Measurements from ENCODE around the gene MYH11.

DNA sequence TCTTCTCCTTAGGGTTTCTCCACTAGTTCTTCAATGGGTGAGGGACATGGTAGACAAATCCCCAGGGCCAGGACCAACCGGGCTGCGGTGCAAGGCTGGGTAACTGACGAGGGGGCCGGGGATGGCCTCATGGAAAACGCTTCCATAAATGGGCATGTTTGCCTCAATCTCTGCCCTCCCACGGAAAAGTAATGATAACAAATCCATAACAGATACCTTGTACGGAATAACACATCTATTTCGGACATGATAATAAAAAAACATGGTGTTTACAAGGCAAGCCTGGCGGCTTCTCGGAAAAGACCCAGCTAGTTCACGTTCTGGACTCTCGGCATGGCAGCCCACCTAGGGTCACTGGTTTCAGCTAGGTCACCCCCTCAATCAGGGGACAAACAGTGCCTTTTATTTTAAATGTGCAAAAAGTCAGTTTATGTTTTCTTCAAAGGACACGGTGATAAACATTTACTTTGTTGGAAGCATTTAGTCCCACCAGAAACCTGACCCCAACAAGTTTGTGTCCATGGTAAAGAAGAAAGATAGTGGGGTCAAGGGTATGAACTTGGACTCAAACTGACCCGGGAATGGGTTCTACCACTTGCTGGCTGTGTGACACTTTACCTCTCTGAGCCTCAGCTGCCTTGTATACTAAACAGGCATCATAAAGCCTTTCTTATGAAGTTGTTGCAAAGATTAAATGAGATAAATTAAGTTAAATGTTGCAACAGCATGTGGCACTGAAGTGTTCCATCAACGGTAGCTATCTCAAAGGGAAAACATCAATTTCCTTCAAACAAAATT is 1.7 kb downstream of the MYH11 start:
- TF ChIP-seq, protein P1, sequence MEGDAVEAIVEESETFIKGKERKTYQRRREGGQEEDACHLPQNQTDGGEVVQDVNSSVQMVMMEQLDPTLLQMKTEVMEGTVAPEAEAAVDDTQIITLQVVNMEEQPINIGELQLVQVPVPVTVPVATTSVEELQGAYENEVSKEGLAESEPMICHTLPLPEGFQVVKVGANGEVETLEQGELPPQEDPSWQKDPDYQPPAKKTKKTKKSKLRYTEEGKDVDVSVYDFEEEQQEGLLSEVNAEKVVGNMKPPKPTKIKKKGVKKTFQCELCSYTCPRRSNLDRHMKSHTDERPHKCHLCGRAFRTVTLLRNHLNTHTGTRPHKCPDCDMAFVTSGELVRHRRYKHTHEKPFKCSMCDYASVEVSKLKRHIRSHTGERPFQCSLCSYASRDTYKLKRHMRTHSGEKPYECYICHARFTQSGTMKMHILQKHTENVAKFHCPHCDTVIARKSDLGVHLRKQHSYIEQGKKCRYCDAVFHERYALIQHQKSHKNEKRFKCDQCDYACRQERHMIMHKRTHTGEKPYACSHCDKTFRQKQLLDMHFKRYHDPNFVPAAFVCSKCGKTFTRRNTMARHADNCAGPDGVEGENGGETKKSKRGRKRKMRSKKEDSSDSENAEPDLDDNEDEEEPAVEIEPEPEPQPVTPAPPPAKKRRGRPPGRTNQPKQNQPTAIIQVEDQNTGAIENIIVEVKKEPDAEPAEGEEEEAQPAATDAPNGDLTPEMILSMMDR (IDR thresholded peaks at IDR 0.05; ENCODE audit: low read depth, low read length): no peak
- TF ChIP-seq, protein P2, sequence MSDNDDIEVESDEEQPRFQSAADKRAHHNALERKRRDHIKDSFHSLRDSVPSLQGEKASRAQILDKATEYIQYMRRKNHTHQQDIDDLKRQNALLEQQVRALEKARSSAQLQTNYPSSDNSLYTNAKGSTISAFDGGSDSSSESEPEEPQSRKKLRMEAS (IDR thresholded peaks at IDR 0.05; ENCODE audit: low read depth, low read length): no peak
